ENCODE measurements around the gene UBP1. TPM values are rescaled to one million over a fixed set of nuclear protein-coding genes. Genes with fewer than 3 reads are reported as not detected.

UBP1 gene
- total RNA-seq, 1 donor from 2014 or later = 61.8 TPM

DNA sequence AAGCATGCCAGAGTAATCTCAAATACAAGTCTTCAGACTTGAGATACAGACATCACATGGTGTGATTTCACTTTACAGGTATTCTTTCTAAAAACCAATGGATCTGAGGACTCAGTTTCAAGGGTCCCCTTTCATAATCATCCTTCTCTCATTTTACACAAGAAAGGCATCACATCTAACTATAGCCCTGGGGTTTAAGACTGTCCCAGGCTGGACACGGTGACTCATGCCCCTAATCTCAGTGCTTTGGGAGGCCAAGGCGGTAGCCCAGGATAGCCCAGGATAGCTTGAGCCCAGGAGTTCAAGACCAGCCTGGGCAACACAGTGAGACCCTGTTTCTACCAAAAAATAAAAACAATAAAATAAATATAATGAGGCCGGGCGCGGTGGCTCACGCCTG is 36.4 kb downstream of the UBP1 start:
- Mint-ChIP-seq H3K27me3 (ENCODE audit: low read depth) (no peaks in the 10 kb centered on the region), H3K27ac (ENCODE audit: unreplicated experiment) (no peak overlapping the region), H3K4me3 (ENCODE audit: unreplicated experiment) (no peak overlapping the region), H3K9me3 (ENCODE audit: low read depth) (no peaks in the 10 kb centered on the region), H3K36me3 (ENCODE audit: low read depth) (peaks cover 22% of the 10 kb centered on the region), H3K4me1 (ENCODE audit: low read depth) (peaks cover 23% of the 10 kb centered on the region)
- TF ChIP-seq, protein P1, sequence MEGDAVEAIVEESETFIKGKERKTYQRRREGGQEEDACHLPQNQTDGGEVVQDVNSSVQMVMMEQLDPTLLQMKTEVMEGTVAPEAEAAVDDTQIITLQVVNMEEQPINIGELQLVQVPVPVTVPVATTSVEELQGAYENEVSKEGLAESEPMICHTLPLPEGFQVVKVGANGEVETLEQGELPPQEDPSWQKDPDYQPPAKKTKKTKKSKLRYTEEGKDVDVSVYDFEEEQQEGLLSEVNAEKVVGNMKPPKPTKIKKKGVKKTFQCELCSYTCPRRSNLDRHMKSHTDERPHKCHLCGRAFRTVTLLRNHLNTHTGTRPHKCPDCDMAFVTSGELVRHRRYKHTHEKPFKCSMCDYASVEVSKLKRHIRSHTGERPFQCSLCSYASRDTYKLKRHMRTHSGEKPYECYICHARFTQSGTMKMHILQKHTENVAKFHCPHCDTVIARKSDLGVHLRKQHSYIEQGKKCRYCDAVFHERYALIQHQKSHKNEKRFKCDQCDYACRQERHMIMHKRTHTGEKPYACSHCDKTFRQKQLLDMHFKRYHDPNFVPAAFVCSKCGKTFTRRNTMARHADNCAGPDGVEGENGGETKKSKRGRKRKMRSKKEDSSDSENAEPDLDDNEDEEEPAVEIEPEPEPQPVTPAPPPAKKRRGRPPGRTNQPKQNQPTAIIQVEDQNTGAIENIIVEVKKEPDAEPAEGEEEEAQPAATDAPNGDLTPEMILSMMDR (IDR thresholded peaks at IDR 0.05) = no peak
- DNase-seq (ENCODE audit: low spot score) = no peak

DNA sequence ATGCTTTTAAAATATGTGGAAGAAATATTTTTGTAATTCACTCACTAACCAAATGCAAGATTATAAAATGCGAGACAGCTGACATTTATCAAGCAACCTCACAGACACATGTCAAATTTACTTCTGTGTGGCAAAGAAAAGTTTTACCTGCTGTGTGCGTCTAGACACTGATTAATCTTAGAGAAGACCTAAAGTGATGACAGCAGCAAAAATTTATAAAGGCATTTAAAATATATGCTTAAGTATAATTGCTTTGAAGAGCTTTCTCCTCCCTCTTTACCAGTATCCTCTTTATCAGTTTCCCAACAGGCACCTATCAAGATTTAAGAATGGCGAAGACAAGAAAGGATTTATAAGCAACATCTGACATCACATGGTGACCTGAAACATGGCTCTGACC is 37.3 kb downstream of the UBP1 start:
- H3K4me3 Mint-ChIP-seq (ENCODE audit: unreplicated experiment) = no peak overlapping the region
- H3K4me1 Mint-ChIP-seq (ENCODE audit: low read depth) = peaks cover 23% of the 10 kb centered on the region
- DNase-seq (ENCODE audit: low spot score) = no peak
- peak overlapping the region; percentile 85 for H3K27ac Mint-ChIP-seq (ENCODE audit: unreplicated experiment)
- TF ChIP-seq, protein P1 (IDR thresholded peaks at IDR 0.05) = no peak
- H3K36me3 Mint-ChIP-seq (ENCODE audit: low read depth) = peaks cover 19% of the 10 kb centered on the region
- no peaks in the 10 kb centered on the region for H3K9me3 Mint-ChIP-seq (ENCODE audit: low read depth)
- no peaks in the 10 kb centered on the region for H3K27me3 Mint-ChIP-seq (ENCODE audit: low read depth)

DNA sequence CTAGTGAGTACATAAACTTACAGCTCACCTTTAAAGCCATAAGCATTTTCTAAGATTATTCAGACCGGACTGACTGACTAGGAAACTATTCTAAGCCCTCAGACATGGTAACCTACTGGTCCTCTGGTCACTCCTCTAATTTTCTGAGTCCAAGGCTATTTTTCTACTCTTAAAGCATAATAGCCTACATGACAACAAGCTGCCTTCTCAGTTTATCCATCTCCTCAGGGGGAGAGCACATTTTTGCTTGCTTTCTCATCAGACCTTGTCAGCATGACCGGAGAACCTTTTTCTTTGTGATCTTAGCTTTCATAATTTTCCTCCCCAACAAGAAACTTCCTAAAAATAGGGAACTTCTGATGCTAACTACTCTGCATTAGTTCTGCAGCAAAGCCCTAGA is 38.4 kb downstream of the UBP1 start:
- H3K36me3 Mint-ChIP-seq (ENCODE audit: low read depth) = peaks cover 20% of the 10 kb centered on the region
- no peak overlapping the region for H3K4me3 Mint-ChIP-seq (ENCODE audit: unreplicated experiment)
- H3K4me1 Mint-ChIP-seq (ENCODE audit: low read depth) = peaks cover 25% of the 10 kb centered on the region
- peak overlapping the region; percentile 10 for H3K27ac Mint-ChIP-seq (ENCODE audit: unreplicated experiment)
- TF ChIP-seq, protein P1 (IDR thresholded peaks at IDR 0.05) = no peak
- H3K9me3 Mint-ChIP-seq (ENCODE audit: low read depth) = no peaks in the 10 kb centered on the region
- no peaks in the 10 kb centered on the region for H3K27me3 Mint-ChIP-seq (ENCODE audit: low read depth)
- no peak for DNase-seq (ENCODE audit: low spot score)

DNA sequence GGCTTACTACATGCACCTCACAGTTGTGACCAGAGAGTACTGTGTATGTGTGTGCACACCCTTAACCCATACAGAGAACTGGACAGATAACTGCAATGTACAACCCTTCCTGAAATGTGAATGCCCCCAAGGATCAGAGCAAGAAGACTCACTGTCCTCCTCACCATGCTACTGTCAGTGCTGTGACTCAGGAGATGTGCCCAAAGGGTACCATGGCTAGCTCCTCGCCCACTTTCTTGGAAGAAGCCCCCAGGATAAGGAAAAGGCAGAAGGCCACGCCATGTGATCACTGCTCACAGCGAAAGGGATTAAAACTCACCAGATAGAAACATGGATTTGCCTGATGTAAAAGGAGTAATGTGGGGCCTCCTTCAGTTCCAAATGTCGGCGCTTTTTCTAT is 41.8 kb downstream of the UBP1 start:
- TF ChIP-seq, protein P1 (IDR thresholded peaks at IDR 0.05) = no peak
- Mint-ChIP-seq H3K36me3 (ENCODE audit: low read depth) (peaks cover 26% of the 10 kb centered on the region), H3K27me3 (ENCODE audit: low read depth) (no peaks in the 10 kb centered on the region), H3K4me3 (ENCODE audit: unreplicated experiment) (no peak overlapping the region), H3K27ac (ENCODE audit: unreplicated experiment) (no peak overlapping the region), H3K4me1 (ENCODE audit: low read depth) (peaks cover 46% of the 10 kb centered on the region), H3K9me3 (ENCODE audit: low read depth) (no peaks in the 10 kb centered on the region)
- no peak for DNase-seq (ENCODE audit: low spot score)

DNA sequence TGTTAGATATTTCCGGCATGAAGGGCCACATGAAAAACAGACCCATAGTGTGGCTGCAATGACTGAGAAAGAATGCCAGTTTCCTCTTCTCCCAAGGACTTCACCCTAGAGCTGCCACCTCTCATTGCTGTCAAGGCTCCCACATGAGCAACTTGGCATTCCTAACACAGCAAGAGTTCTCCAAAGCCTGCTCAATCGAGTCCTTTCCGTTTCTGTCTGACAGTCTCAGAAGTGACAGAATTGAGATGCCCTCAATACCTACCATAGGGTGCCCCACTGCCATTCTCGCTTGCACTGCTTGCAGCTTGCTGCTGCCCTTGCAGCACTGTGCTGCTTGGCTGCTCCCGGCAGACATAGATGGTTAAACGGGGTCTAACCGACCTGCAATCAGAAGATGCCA is 44.3 kb downstream of the UBP1 start:
- H3K4me3 Mint-ChIP-seq (ENCODE audit: unreplicated experiment) = no peak overlapping the region
- H3K4me1 Mint-ChIP-seq (ENCODE audit: low read depth) = peaks cover 52% of the 10 kb centered on the region
- no peaks in the 10 kb centered on the region for H3K9me3 Mint-ChIP-seq (ENCODE audit: low read depth)
- no peaks in the 10 kb centered on the region for H3K27me3 Mint-ChIP-seq (ENCODE audit: low read depth)
- DNase-seq (ENCODE audit: low spot score) = no peak
- TF ChIP-seq, protein P1 (IDR thresholded peaks at IDR 0.05) = no peak
- H3K36me3 Mint-ChIP-seq (ENCODE audit: low read depth) = peaks cover 35% of the 10 kb centered on the region
- H3K27ac Mint-ChIP-seq (ENCODE audit: unreplicated experiment) = peak overlapping the region; percentile 83

Data from chondrocyte (in vitro differentiated cells).